Trophoblast cell (in vitro differentiated cells and primary cell): ENCODE measurements around the gene ITPRIPL1.

Experiments
- DNase-seq, 2 donors: peaks; one replicate each; pipeline ENCODE4 v3.0.0-alpha.2; 2016
- H2AFZ ChIP-seq: 2 replicates; pipeline ENCODE4 v1.6.1; 2013; ENCODE audit warnings: low read length, moderate library complexity, mild to moderate bottlenecking; ENCODE audit not compliant: insufficient read depth, poor library complexity
- H2AK5ac ChIP-seq: 2 replicates; pipeline ENCODE4 v1.6.1; 2013; ENCODE audit warnings: mild to moderate bottlenecking, low read length
- H2BK120ac ChIP-seq: 2 replicates; pipeline ENCODE4 v1.6.1; 2013; ENCODE audit warnings: low read length, mild to moderate bottlenecking, moderate library complexity; ENCODE audit not compliant: insufficient read depth, poor library complexity
- H2BK12ac ChIP-seq: 2 replicates; pipeline ENCODE4 v1.6.1; 2013; ENCODE audit warnings: mild to moderate bottlenecking, low read length, moderate library complexity
- H2BK5ac ChIP-seq: 2 replicates; pipeline ENCODE4 v1.6.1; 2013; ENCODE audit warnings: low read length, low read depth, moderate library complexity, mild to moderate bottlenecking; ENCODE audit not compliant: poor library complexity
- H3K14ac ChIP-seq: 2 replicates; pipeline ENCODE4 v1.6.1; 2013; ENCODE audit warnings: mild to moderate bottlenecking, low read length
- H3K18ac ChIP-seq: 2 replicates; pipeline ENCODE4 v1.6.1; 2013; ENCODE audit warnings: mild to moderate bottlenecking, low read length
- H3K23ac ChIP-seq: 2 replicates; pipeline ENCODE4 v1.6.1; 2013; ENCODE audit warnings: low read length
- H3K27ac ChIP-seq: 2 replicates; pipeline ENCODE4 v1.5.1; 2013; ENCODE audit warnings: low read depth, mild to moderate bottlenecking, inconsistent platforms, low read length, moderate library complexity
- H3K27me3 ChIP-seq: 2 replicates; pipeline ENCODE4 v1.6.1; 2013; ENCODE audit warnings: inconsistent platforms, mild to moderate bottlenecking, low read length, moderate library complexity; ENCODE audit not compliant: insufficient read depth
- H3K36me3 ChIP-seq, 2 experiments: 1 replicate in 1 of 2; 2 replicates in 1 of 2; pipeline ENCODE4 v1.6.1; 2013; ENCODE audit warnings: low read length in 2 of 2, mild to moderate bottlenecking in 2 of 2, moderate library complexity in 1 of 2; ENCODE audit not compliant: insufficient read depth in 2 of 2, control insufficient read depth in 1 of 2
- H3K4ac ChIP-seq: 2 replicates; pipeline ENCODE4 v1.6.1; 2013; ENCODE audit warnings: low read depth, mild to moderate bottlenecking, low read length, moderate library complexity
- H3K4me1 ChIP-seq, 2 experiments: 1 replicate in 1 of 2; 2 replicates in 1 of 2; pipeline ENCODE4 v1.6.1; 2013; ENCODE audit warnings: low read length in 2 of 2, mild to moderate bottlenecking in 2 of 2, moderate library complexity in 1 of 2; ENCODE audit not compliant: insufficient read depth in 2 of 2, control insufficient read depth in 1 of 2
- H3K4me2 ChIP-seq: 2 replicates; pipeline ENCODE4 v1.6.1; 2013; ENCODE audit warnings: inconsistent platforms, mild to moderate bottlenecking, low read length, moderate library complexity
- H3K4me3 ChIP-seq: 2 replicates; pipeline ENCODE4 v1.5.1; 2013; ENCODE audit warnings: mild to moderate bottlenecking, low read depth, low read length, inconsistent platforms
- H3K79me1 ChIP-seq: one replicate; pipeline ENCODE4 v1.6.1; 2013; ENCODE audit warnings: low read length
- H3K79me2 ChIP-seq: 2 replicates; pipeline ENCODE4 v1.6.1; 2013; ENCODE audit warnings: low read length, mild to moderate bottlenecking; ENCODE audit not compliant: control insufficient read depth, insufficient read depth, poor library complexity
- H3K9ac ChIP-seq: 2 replicates; pipeline ENCODE4 v1.6.1; 2013; ENCODE audit warnings: mild to moderate bottlenecking, low read length
- H3K9me3 ChIP-seq: 2 replicates; pipeline ENCODE4 v1.6.1; 2013; ENCODE audit warnings: low read depth, mild to moderate bottlenecking, control low read depth, inconsistent platforms, low read length; ENCODE audit not compliant: insufficient read depth
- H4K12ac ChIP-seq: 2 replicates; pipeline ENCODE4 v1.6.1; 2013; ENCODE audit warnings: low read depth, mild to moderate bottlenecking, low read length, moderate library complexity
- H4K8ac ChIP-seq: 2 replicates; pipeline ENCODE4 v1.6.1; 2013; ENCODE audit warnings: low read depth, mild to moderate bottlenecking, low read length, moderate library complexity
- H4K91ac ChIP-seq: one replicate; pipeline ENCODE4 v1.6.1; 2013; ENCODE audit warnings: low read depth, mild to moderate bottlenecking, low read length, moderate library complexity
- WGBS: extraction: QIAGEN DNeasy Blood & Tissue Kit; methylation state at CpG from one replicate; pipeline ENCODE4 v1.1.7; 2013; ENCODE audit warnings: missing lambda C conversion rate; ENCODE audit not compliant: insufficient read length, insufficient coverage; ENCODE audit errors: extremely low coverage; 5-methylcytosine and 5-hydroxymethylcytosine counted together

ITPRIPL1 gene

GRCh38 chr2:96361751-96362150 lies 36.6 kb downstream of the ITPRIPL1 start:
- no peak overlapping the region for H4K12ac ChIP-seq
- H3K27ac ChIP-seq: no peak overlapping the region
- no peaks in the 10 kb centered on the region for H3K9me3 ChIP-seq
- H3K4me3 ChIP-seq: no peak overlapping the region
- no peak overlapping the region for H4K91ac ChIP-seq
- H3K14ac ChIP-seq: no peak overlapping the region
- no peak overlapping the region for H2BK12ac ChIP-seq
- no CpG with 5 or more reads among the region's 2 CpGs for WGBS
- no peaks in the 10 kb centered on the region for H3K79me2 ChIP-seq
- no peaks in the 10 kb centered on the region for H3K79me1 ChIP-seq
- no peak overlapping the region for H3K23ac ChIP-seq
- H3K4me2 ChIP-seq: no peak overlapping the region
- peaks cover 9 to 36% of the 10 kb centered on the region in 2 experiments for H3K36me3 ChIP-seq
- H2AK5ac ChIP-seq: no peak overlapping the region
- H3K18ac ChIP-seq: no peak overlapping the region
- H3K27me3 ChIP-seq: no peaks in the 10 kb centered on the region
- DNase-seq: no peak
- H2AFZ ChIP-seq: no peak overlapping the region
- peaks cover 0 to 2% of the 10 kb centered on the region in 2 experiments for H3K4me1 ChIP-seq
- H2BK5ac ChIP-seq: no peak overlapping the region
- no peak overlapping the region for H3K9ac ChIP-seq
- no peak overlapping the region for H4K8ac ChIP-seq
- H3K4ac ChIP-seq: no peak overlapping the region
- H2BK120ac ChIP-seq: no peak overlapping the region

GRCh38 chr2:96369186-96369585 lies 44.1 kb downstream of the ITPRIPL1 start:
- Histone ChIP-seq H2BK12ac (no peak overlapping the region), H3K27ac (no peak overlapping the region), H2AFZ (no peak overlapping the region), H4K8ac (no peak overlapping the region), H3K36me3 (peaks cover 34 to 49% of the 10 kb centered on the region in 2 experiments), H3K4me2 (no peak overlapping the region), H3K23ac (no peak overlapping the region), H3K9me3 (peaks cover 4% of the 10 kb centered on the region), H3K4me1 (no peaks in the 10 kb centered on the region), H3K4ac (no peak overlapping the region), H2AK5ac (no peak overlapping the region), H2BK5ac (no peak overlapping the region), H2BK120ac (no peak overlapping the region), H4K91ac (no peak overlapping the region), H3K4me3 (no peak overlapping the region), H3K18ac (no peak overlapping the region), H3K27me3 (no peaks in the 10 kb centered on the region), H3K9ac (no peak overlapping the region), H3K79me2 (no peaks in the 10 kb centered on the region), H4K12ac (no peak overlapping the region), H3K14ac (no peak overlapping the region), H3K79me1 (no peaks in the 10 kb centered on the region)
- WGBS: no CpG with 5 or more reads among the region's 2 CpGs
- no peak for DNase-seq

- no peak overlapping the region for H2BK5ac ChIP-seq
- no CpG with 5 or more reads among the region's 2 CpGs for WGBS
- no peak overlapping the region for H2BK12ac ChIP-seq
- H3K9me3 ChIP-seq: peaks cover 16% of the 10 kb centered on the region
- H3K4ac ChIP-seq: no peak overlapping the region
- no peaks in the 10 kb centered on the region for H3K27me3 ChIP-seq
- no peak for DNase-seq
- H2BK120ac ChIP-seq: no peak overlapping the region
- no peak overlapping the region for H4K91ac ChIP-seq
- peaks cover 32 to 33% of the 10 kb centered on the region in 2 experiments for H3K36me3 ChIP-seq
- no peak overlapping the region for H4K12ac ChIP-seq
- no peaks in the 10 kb centered on the region for H3K79me2 ChIP-seq
- H3K23ac ChIP-seq: no peak overlapping the region
- H4K8ac ChIP-seq: no peak overlapping the region
- no peak overlapping the region for H3K27ac ChIP-seq
- no peak overlapping the region for H3K14ac ChIP-seq
- H3K4me2 ChIP-seq: no peak overlapping the region
- no peak overlapping the region for H2AFZ ChIP-seq
- H3K79me1 ChIP-seq: no peaks in the 10 kb centered on the region
- H3K4me3 ChIP-seq: no peak overlapping the region
- H3K4me1 ChIP-seq: no peaks in the 10 kb centered on the region
- no peak overlapping the region for H3K18ac ChIP-seq
- no peak overlapping the region for H2AK5ac ChIP-seq
- no peak overlapping the region for H3K9ac ChIP-seq
Measured at GRCh38 chr2:96374211-96374951, 49.3 kb downstream of the ITPRIPL1 start.
